MM.1S (cell line): ENCODE results near the gene HEXIM1.

Experiments used
- DNase-seq: peaks from one replicate; pipeline ENCODE4 v3.0.0-alpha.2; 2015
- H2AFZ ChIP-seq: fragments of 300-600 bp; sonication (generic); 2 replicates; pipeline ENCODE4 v1.6.0; 2016; ENCODE audit warnings: antibody characterized with exemption, low read length
- H3F3A ChIP-seq: fragments of 300-600 bp; sonication (generic); 2 replicates; pipeline ENCODE4 v1.6.1; 2016; ENCODE audit warnings: mild to moderate bottlenecking, antibody characterized with exemption, low read length, moderate library complexity, mixed read lengths; ENCODE audit not compliant: insufficient read depth
- H3K27ac ChIP-seq: fragments of 300-600 bp; sonication (generic); 2 replicates; pipeline ENCODE4 v1.5.1; 2016; ENCODE audit warnings: mild to moderate bottlenecking, low read length
- H3K27me3 ChIP-seq: fragments of 300-600 bp; sonication (generic); replicated peaks from 2 replicates; pipeline ENCODE4 v1.6.0; 2016; ENCODE audit warnings: low read length; ENCODE audit not compliant: insufficient read depth
- H3K36me3 ChIP-seq: fragments of 300-600 bp; sonication (generic); replicated peaks from 2 replicates; pipeline ENCODE4 v1.6.1; 2016; ENCODE audit warnings: mild to moderate bottlenecking, low read length, mixed read lengths; ENCODE audit not compliant: insufficient read depth
- H3K4me1 ChIP-seq: fragments of 300-600 bp; sonication (generic); 2 replicates; pipeline ENCODE4 v1.6.1; 2016; ENCODE audit warnings: low read length, mixed read lengths
- H3K4me2 ChIP-seq: fragments of 300-600 bp; sonication (generic); 2 replicates; pipeline ENCODE4 v1.6.0; 2016; ENCODE audit warnings: low read depth, low read length
- H3K4me3 ChIP-seq: fragments of 300-600 bp; sonication (generic); 2 replicates; pipeline ENCODE4 v1.5.1; 2016; ENCODE audit warnings: low read length, mixed read lengths
- H3K79me2 ChIP-seq: fragments of 300-600 bp; sonication (generic); 2 replicates; pipeline ENCODE4 v1.6.1; 2016; ENCODE audit warnings: mixed run types, low read length, mixed read lengths
- H3K9ac ChIP-seq: fragments of 300-600 bp; sonication (generic); 2 replicates; pipeline ENCODE4 v1.6.1; 2016; ENCODE audit warnings: low read length, mixed read lengths
- H3K9me2 ChIP-seq: fragments of 300-600 bp; sonication (generic); replicated peaks from 2 replicates; pipeline ENCODE4 v1.6.1; 2016; ENCODE audit warnings: mild to moderate bottlenecking, low read length, mixed read lengths; ENCODE audit not compliant: insufficient read depth
- H3K9me3 ChIP-seq: fragments of 300-600 bp; sonication (generic); replicated peaks from 2 replicates; pipeline ENCODE4 v1.6.1; 2016; ENCODE audit warnings: mild to moderate bottlenecking, low read length, mixed read lengths; ENCODE audit not compliant: insufficient read depth
- H4K20me1 ChIP-seq: fragments of 300-600 bp; sonication (generic); 2 replicates; pipeline ENCODE4 v1.6.1; 2016; ENCODE audit warnings: mild to moderate bottlenecking, low read length, moderate library complexity, mixed read lengths; ENCODE audit not compliant: insufficient read depth
- EZH2 ChIP-seq: fragments of 300-600 bp; sonication (generic); optimal IDR thresholded peaks from 2 replicates; pipeline ENCODE3; 2017; ENCODE audit warnings: low read depth, mild to moderate bottlenecking, antibody characterized with exemption, low read length, mixed read lengths
- EZH2phosphoT487 ChIP-seq: fragments of 300-600 bp; sonication (generic); IDR thresholded peaks from 2 replicates; pipeline ENCODE4 v1.6.1; 2018; ENCODE audit warnings: antibody characterized with exemption, low read length
- TF ChIP-seq, protein P1 (sequence below): fragments of 300-600 bp; sonication (generic); IDR thresholded peaks from 2 replicates; pipeline ENCODE4 v1.5.1; 2016; ENCODE audit warnings: antibody characterized with exemption, low read length, mixed read lengths

Gene HEXIM1

GRCh38 chr17:45127207-45127547 lies 21.1 kb upstream of the HEXIM1 start:
- TF ChIP-seq, protein P1, sequence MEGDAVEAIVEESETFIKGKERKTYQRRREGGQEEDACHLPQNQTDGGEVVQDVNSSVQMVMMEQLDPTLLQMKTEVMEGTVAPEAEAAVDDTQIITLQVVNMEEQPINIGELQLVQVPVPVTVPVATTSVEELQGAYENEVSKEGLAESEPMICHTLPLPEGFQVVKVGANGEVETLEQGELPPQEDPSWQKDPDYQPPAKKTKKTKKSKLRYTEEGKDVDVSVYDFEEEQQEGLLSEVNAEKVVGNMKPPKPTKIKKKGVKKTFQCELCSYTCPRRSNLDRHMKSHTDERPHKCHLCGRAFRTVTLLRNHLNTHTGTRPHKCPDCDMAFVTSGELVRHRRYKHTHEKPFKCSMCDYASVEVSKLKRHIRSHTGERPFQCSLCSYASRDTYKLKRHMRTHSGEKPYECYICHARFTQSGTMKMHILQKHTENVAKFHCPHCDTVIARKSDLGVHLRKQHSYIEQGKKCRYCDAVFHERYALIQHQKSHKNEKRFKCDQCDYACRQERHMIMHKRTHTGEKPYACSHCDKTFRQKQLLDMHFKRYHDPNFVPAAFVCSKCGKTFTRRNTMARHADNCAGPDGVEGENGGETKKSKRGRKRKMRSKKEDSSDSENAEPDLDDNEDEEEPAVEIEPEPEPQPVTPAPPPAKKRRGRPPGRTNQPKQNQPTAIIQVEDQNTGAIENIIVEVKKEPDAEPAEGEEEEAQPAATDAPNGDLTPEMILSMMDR: no peak
- TF ChIP-seq EZH2phosphoT487 (no peak), EZH2 (no peak)
- Histone ChIP-seq H4K20me1 (no peaks in the 10 kb centered on the region), H3K4me3 (no peak overlapping the region), H2AFZ (no peak overlapping the region), H3K27ac (no peak overlapping the region), H3K9ac (no peak overlapping the region), H3K79me2 (no peaks in the 10 kb centered on the region), H3K4me1 (peaks cover 6% of the 10 kb centered on the region; the same call in 1 of the 2 replicates), H3K9me2 (no peaks in the 10 kb centered on the region), H3K27me3 (0 out of 2 replicates have a peak, but pooled peaks cover 14% of the 10 kb centered on the region), H3K36me3 (no peaks in the 10 kb centered on the region), H3K4me2 (no peak overlapping the region), H3F3A (no peaks in the 10 kb centered on the region), H3K9me3 (no peaks in the 10 kb centered on the region)
- no peak for DNase-seq

GRCh38 chr17:45127548-45128300 lies 20.6 kb upstream of the HEXIM1 start:
- peaks cover 6% of the 10 kb centered on the region; the same call in 1 of the 2 replicates for H3K4me1 ChIP-seq
- no peak for TF ChIP-seq EZH2phosphoT487
- TF ChIP-seq, protein P1: no peak
- no peak for TF ChIP-seq EZH2
- H3K9me2 ChIP-seq: no peaks in the 10 kb centered on the region
- H3K27ac ChIP-seq: no peak overlapping the region
- H3F3A ChIP-seq: peaks cover 3% of the 10 kb centered on the region
- no peaks in the 10 kb centered on the region for H4K20me1 ChIP-seq
- DNase-seq: no peak
- H3K79me2 ChIP-seq: no peaks in the 10 kb centered on the region
- 0 out of 2 replicates have a peak, but pooled peaks cover 9% of the 10 kb centered on the region for H3K27me3 ChIP-seq
- no peaks in the 10 kb centered on the region for H3K9me3 ChIP-seq
- H3K9ac ChIP-seq: no peak overlapping the region
- no peak overlapping the region for H3K4me2 ChIP-seq
- no peak overlapping the region for H3K4me3 ChIP-seq
- H3K36me3 ChIP-seq: no peaks in the 10 kb centered on the region
- H2AFZ ChIP-seq: no peak overlapping the region

DNA sequence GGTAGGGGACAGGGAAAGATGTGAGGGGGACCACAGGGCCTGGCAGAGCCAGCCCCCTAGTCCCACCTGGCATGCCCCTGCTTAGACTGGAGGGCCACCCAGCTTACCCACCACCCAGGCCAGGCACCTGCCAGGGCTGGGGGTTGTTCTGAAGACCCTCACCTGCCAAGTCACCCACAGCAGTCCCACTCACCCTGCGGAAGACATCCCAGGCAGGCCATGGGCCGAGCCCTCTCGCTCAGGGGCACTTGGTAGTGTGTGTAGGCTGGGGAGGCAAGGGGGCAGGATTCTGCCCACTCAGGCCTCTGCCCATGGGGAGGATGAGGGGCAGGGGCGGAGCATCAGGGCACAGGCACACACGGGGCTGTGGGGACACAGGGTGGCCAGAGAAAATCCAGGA lies 19.9 kb upstream of the HEXIM1 start:
- Histone ChIP-seq H3K27ac (no peak overlapping the region), H3F3A (peaks cover 6% of the 10 kb centered on the region), H3K79me2 (no peaks in the 10 kb centered on the region), H3K9me3 (no peaks in the 10 kb centered on the region), H3K36me3 (no peaks in the 10 kb centered on the region), H3K4me2 (no peak overlapping the region), H4K20me1 (no peaks in the 10 kb centered on the region), H3K9ac (no peak overlapping the region), H3K4me3 (no peak overlapping the region), H2AFZ (no peak overlapping the region), H3K9me2 (no peaks in the 10 kb centered on the region), H3K4me1 (peaks cover 6% of the 10 kb centered on the region; the same call in 1 of the 2 replicates), H3K27me3 (0 out of 2 replicates have a peak, but pooled peaks cover 8% of the 10 kb centered on the region)
- no peak for DNase-seq
- no peak for TF ChIP-seq EZH2
- TF ChIP-seq, protein P1: no peak
- TF ChIP-seq EZH2phosphoT487: no peak
